Embryonic facial prominence (tissue), 1 donor: ENCODE data around the gene NDUFAF8.

Source experiments
- DNase-seq: peaks from one replicate; pipeline ENCODE4 v3.0.0-alpha.2; 2016; ENCODE audit errors: extremely low spot score

The NDUFAF8 gene

DNA sequence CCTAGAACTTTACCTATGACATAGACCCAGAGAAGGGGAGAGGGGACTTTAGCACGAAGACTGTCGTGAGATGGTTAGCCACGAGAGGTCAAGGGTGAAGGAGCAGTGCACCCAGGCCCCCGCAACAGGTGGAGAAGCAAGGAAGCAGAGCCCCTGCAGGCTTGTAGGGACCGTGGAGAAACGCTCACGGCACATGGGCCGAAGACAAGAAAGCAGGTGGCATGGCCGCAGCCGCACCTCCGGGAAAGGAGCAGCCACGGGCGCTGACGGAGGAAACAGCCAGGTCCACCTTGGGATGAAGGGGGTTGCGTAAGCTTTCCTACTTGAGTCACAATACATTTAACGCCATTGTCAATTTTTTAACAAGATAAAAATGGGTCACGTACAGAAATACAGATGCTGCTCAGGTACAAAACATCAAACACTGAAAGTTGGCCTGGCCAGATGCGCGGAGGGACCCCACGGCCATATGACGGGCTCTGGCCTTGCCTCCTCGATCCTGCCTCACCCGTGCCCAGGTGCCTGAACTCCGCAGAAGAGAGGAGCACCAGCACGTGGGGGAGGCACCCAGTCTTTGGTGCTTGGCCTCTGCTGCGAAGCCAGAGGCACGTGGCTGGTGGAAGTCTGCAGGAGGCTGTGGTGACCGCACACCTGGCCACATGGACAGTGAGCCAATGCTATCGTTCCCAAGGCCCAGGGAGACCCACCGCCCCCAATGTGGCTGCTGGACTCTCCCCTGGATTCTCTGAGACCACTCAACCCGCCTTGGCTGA is 34.8 kb downstream of the NDUFAF8 start:
- no peak for DNase-seq

DNA sequence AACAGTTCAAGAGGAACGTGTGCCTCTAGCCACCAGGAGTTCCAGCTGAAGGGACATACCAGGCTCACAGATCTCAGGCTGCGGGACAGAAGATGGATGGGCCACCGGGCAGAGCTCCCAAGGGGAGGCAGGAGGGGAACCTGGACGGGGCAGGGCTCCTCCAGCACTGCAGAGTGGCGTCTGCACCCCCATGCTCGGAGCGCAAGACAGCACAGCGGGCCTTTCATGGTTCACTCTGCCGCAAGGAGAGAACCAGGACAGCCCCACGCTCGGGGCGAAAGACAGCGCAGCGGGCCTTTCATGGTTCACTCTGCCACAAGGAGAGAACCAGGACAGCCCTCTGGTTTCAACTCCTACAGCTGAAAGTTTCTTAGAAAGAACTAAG is 35.3 kb downstream of the NDUFAF8 start:
- no peak for DNase-seq

DNA sequence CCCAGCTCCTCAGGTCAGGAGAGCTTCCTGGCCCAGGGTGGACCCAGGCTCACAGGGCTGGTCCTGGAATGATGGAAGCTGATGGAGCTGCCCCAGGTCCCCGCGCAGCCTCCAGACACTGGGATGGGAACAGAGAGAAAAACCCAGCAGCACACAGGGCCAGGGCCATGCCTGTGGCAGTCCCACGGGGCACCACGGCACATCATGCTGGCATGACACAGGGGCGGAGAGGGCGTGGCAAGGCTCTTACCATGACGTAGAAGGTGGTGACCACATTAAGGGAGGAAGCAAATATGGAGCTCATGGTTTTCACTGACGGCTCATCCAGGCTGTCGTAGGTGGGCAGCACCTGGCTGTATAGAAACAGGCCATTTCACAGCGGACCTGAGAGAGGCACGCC is 37.7 kb downstream of the NDUFAF8 start:
- DNase-seq, result no peak

DNA sequence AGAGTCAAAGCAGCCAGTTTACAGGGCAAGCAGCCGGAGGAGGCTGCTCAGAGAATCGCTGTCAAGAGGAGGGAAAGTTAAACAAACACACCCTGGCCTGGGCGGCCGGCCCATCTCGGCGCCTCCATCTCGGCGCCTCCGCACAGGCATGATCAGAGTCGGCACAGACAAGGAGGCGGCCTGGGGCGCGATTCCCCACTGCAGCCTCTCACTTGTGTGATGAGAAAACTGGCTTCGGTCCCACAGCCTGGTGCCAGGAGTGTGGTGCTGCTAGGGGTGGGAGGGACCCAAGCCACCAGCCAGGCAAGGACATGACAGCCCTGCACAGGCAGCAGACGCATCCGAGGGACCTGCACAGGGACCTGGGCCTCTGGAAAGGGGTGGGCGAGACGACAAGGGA is 38.3 kb downstream of the NDUFAF8 start:
- DNase-seq, result no peak

DNA sequence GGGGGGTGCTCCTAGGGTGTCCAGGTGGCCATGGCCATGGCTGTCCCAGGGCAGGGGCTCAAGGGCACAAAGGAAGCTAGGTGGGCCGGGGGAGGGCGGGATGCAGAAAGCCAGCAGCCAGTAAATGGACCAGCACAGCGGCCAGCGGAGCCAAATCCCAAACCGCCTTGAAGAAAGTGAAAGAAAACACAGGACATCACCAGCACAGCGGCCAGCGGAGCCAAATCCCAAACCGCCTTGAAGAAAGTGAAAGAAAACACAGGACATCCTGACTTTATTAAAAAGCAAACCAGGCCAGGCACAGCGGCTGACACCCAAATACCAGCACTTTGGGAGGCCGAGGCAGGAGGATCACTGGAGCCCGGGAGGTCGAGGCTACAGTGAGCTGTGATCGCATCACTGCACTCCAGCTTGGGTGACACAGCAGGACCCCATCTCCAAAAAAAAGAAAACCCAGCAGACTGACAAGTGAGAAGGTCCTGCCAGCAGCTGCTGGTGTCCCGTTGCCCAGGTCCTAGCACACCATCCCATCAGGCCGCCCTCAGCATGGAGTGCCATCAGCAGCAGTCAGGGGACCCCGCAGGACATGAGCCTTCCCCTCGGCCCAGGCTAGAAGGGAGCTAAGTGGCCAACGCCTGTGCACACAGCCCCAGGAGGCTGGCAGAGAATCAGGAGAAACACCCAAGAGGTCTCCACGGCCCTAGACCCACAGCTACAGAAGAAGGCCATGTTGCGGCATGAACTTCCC is 39.0 kb downstream of the NDUFAF8 start:
- DNase-seq, result no peak

DNA sequence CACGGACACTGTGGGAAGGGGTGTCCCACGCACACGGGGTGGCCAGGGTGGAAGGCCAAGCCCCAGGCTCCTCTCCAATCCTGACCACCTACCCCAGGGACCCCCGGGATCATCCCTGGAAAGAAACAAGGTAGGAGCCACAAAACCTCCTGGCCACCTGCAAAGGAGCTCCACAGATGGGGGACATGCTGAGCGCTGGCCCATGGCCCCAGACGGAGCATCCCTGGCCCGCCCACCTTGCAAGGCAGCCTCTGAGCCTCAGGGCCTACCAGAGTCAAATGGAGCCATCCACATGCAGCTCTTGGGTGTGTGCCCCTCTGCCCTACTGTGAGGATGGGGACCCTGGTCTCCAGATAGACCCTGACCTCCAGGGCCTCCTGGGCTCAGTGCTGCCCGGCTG is 39.7 kb downstream of the NDUFAF8 start:
- no peak for DNase-seq

DNA sequence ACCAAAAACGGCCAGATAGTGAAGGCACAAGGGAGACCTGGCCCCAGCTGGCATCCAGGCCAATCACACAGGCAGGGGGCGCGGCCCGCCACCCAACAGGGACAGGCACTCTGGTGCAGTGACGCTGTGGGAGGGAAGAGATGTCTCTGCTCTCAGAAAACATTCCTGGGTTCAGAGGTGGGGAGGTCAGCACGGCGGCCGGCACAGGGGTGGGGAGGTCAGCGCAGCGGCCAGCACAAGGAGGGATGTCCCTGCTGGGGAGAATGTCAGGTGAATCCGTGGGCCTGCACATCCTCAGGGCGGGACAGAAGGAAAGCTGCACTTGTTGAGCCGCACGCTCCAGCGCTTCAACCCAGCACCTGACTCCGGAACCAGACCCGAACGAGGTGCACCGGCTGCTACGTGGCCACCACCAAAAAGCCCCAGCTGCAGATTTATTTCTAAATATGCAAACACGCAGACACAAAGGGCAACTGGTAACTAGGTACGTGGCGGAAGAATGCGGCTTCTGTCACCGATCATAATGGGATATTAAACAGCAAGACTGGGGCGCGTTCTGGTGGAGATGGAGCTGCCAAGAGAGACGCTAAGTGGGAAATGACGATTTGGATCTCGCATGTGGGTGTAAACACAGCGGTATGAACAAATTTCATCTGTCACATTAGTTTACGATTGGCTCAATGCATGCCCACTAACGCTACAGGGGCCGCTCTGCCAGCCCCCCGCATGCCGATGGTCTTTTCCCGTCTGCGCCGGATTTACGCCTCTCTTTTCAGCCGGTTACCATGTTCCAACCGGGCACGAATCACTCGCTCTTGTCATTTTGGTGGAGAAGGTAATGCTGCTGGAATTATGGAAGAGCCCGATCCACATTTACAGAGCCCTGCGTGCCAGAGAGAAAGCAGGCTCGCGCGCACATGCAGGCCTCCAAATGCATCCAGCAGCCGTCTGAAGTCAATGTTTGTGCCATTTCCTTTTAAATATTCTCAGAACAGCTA is 40.5 kb downstream of the NDUFAF8 start:
- no peak for DNase-seq

DNA sequence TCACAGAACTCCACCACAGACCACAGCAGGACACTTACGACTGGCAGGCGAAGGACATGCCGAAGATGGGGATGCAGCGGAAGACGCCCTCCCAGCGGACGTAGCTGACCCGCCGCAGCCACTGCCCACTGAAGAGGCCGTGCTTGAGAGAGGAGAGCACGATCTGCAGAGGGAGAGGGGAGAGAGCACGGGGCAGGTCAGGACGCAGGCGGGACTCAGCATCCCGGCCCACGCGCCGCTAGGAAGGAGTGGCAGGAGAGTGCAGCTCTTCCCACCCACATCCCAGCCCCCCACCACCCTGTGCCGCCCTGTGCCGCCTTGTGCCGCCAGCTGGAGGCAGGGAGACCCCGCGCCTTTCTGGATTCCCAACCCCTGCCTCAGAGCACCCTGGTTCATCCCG is 41.5 kb downstream of the NDUFAF8 start:
- no peak for DNase-seq

DNA sequence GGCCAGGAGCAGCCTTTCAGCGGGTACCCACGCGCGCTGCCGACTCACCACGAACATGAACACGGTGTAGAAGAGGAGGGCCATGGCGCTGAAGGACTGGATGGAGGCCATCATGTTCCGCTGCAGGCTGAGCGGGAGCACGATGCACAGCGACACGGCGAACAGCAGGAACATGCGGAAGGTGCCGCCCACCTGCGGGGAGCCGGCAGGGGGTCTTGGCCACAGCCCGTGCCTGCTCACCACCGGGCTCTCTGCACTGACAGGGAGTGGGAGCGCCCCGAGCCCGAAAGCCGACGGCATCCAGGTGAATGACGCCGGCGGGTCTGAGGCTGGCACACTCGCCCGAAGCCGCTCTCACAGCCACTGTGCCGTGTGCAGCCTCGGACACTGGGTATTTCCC is 43.0 kb downstream of the NDUFAF8 start:
- DNase-seq, result no peak

DNA sequence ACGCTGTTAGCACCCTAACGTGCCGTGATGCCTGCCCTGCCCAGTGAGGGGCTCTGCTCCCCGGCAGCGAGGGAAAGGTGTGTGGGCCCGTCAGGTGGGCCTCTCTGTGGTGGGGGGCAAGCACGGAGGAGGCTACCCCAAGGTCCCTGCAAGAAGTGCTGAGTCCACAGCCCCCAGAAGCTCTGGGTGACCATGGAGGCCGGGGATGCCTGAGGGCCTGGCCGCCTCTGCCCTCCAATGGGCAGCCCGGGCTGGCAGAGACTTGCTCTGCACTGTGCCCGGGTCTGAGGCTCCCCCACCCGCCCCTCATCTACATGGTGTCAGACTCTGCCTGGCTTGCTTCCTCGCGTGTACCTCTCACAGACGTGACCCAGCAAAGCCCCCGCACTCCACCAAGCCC is 43.8 kb downstream of the NDUFAF8 start:
- no peak for DNase-seq

DNA sequence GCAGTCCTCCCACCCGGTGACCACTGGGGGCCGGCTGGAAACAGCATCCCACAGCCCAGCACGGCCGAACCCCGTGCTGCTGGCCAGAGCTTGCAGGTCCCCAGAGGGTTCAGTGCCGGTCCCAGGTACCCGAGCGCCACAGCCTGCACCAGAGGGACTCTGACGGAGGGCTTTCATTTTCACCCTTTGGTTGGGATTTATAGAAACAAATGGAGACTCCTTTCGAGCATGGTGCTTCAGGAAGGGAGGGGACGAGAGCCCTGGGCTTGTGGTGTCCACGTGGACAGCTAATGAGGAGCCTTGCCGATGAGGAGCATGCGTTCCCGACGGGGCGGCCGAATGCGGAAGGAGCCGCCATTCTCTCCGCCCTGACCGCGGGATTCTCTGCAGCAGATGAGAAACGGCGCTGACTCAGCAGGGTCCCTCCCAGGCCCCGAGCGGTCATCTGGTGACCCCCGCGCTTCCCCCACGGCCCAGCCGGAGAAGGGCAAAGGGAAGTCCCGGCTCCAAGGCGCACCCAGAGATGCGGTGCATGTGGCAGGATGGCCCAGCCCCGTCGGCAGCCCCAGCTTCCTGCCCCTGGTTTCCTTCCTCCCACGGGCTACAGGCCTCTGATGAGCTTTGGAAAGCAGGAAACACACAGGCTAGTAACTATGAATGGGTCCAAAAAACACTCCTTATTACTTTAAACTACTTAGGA is 46.2 kb downstream of the NDUFAF8 start:
- no peak for DNase-seq

DNA sequence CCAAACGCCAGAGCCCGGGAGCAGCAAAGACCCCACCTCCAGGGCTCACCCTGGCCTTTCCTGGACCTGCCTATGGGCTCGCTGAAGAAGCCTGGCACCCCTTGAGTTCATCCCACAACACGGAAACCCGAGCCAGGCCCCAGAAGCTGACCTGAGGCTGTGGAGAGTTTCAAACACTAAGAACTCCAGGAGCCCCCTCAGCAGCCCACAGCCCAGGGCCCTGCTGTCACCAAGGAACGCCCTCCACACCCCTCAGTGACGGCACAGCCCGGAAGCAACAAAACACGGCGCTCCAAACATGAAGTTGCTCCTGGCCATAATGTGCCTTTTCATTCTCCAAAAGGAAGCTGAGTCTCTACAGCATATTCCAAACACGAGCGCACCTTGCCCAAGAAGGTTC is 46.8 kb downstream of the NDUFAF8 start:
- no peak for DNase-seq

DNA sequence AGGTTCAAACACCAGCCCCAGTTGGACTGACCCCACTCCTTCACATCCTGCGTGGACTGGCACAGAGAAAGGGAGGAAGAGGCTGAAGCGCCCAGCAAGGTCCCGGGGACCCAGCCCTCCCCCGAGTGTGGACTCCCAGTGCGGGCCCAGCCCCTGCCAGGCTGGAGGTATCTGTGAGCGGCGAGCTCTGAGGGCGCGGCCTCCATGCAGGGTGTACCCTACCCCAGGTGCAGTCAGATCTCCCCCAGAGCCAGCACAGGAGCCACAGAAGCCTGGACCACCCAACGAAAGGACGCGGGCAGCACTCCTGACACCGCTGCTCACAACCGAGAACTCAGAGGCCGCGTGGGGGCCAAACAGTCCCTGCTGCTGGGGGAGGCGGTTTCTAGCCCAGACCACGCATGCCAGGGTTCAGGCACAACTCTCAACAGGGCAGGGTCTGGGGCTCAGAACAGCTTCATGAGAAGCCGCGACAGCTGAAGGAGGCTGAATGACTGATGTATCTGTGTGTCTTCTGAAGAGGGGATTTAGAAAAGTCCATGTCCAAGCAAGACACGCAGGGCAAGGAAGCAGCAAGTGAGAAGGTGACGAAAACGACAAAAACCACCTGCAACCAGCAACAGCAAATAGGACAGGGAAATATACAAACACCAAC is 47.5 kb downstream of the NDUFAF8 start:
- no peak for DNase-seq

DNA sequence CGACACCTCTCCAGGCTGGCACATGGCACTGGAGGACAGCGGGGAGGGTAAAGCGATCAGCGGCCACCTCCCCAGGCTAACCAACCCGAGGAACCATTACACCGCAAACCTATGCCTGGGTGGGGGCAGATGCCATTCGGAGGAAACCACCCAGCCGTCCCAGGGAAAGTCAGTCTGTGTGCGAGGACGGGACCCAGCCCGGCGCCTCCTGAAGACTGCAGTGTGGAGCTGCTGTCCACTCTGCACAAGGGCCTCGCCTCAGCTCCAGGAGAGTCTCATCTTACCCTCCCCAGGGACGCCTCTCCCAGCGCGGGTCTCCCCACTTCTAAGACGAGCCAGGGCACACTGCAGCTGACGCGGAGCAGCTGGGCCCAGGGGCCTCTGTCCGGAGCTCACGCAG is 48.0 kb downstream of the NDUFAF8 start:
- DNase-seq, result no peak

DNA sequence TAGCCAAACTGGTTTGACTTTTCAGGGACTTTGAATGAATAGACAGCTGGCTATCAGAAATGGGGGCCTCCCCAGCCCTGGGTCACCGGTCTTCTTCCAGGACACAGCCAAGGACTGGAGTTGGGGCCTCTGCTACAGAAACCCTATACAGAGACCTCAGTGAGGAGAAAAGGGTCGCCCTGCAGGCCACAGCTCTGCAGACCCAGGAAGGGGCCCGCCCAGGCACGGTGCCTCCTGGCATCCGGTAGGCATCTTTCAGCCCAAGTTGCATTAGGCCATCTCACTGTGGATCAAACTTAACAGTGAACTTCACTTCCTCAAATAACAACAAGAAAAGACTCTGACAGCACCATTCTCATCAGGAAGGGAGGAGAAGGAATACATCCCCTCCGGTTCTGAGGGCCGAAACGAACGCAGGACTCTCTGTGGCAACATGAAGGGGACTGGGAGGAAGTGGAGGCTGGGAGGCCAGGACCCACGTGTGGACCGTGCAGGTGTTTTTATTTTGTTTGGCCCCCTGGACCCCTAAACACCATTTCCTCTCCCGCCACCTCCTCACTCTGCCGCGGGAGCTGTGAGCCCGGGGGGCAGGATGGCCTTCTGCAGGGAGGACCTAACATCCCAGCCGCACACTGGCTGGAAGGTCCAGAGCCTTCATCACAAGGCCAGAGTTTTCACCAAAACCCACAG is 48.8 kb downstream of the NDUFAF8 start:
- no peak for DNase-seq

DNA sequence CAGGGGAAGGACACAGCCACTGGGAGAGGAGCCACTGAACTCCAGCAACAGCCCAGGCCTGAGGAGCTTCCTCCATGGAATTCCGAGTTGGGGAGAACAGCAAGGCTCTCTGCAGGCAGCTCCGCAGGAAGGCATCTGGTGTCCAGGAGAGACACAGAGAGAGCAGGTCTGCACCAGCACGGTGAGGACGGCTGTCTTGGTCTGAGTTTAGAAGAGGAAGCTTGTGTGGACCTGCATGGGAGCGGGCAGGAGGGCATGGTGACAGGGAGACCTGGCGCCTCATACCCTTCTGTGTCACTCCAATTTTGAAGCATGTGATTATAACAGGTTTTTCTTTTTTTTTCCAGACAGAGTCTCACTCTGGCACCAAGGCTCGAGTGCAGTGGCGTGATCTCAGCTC is 49.6 kb downstream of the NDUFAF8 start:
- no peak for DNase-seq

DNA sequence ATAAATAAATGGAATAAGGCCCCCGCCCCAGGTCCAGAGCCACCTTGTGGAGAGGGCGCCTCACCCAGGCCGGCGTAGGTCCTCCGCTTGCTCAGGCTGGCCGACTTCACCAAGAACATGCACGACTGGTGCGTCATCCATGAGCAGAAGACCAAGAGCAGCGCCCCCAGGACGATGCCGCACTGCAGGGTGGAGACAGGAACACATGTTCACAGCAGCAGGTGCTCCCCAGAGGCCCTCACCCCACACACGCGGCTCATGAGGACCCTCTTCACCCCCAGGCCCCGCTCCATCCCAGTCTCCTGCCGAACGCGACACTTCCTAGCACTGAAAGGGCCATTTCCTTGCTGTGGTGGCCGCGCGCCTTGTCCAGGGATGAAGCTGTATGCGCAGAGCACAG is 50.5 kb downstream of the NDUFAF8 start:
- DNase-seq, result no peak

DNA sequence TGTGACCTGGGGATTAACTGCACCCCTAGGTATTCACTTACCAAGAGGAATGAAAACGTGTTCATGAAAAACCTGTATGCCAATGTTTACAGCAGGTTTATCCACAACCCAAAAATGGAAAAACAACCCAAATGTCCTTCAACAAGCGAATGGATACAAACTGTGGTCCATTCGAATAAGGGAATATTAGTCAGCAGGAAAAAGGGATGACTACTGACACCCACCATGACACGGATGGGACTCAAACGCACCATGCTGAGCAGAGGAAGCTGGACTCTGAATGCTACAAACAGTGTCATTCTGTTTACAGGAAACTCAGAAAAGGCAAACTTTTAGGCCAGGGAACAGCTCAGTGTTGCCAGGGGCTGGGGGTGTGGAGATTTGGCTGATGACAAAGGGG is 51.1 kb downstream of the NDUFAF8 start:
- DNase-seq, result no peak
